HUES48 (cell line): ENCODE data around the gene BLID.

Experiments
- H3K27ac ChIP-seq: one replicate; pipeline ENCODE4 v1.7.0; 2013; ENCODE audit warnings: low read depth, low read length, inconsistent platforms
- H3K27me3 ChIP-seq: 2 replicates; pipeline ENCODE4 v1.6.1; 2013; ENCODE audit warnings: mild to moderate bottlenecking, low read length; ENCODE audit not compliant: control insufficient read depth, insufficient read depth
- H3K36me3 ChIP-seq: 2 replicates; pipeline ENCODE4 v1.6.1; 2013; ENCODE audit warnings: low read length; ENCODE audit not compliant: control insufficient read depth, insufficient read depth
- H3K4me1 ChIP-seq: 2 replicates; pipeline ENCODE4 v1.6.1; 2013; ENCODE audit warnings: mild to moderate bottlenecking, low read length; ENCODE audit not compliant: control insufficient read depth, insufficient read depth
- H3K4me3 ChIP-seq: 2 replicates; pipeline ENCODE4 v1.5.1; 2013; ENCODE audit warnings: mild to moderate bottlenecking, low read depth, low read length
- H3K9ac ChIP-seq: 2 replicates; pipeline ENCODE4 v1.6.1; 2013; ENCODE audit warnings: mild to moderate bottlenecking, low read depth, low read length, moderate library complexity
- H3K9me3 ChIP-seq: 2 replicates; pipeline ENCODE4 v1.6.1; 2013; ENCODE audit warnings: low read length; ENCODE audit not compliant: control insufficient read depth, insufficient read depth

The BLID gene

GRCh38 chr11:122103726-122104125 is 12.3 kb downstream of the BLID start:
- Histone ChIP-seq H3K9me3 (no peaks in the 10 kb centered on the region), H3K27me3 (peaks cover 25% of the 10 kb centered on the region), H3K9ac (no peak overlapping the region), H3K36me3 (no peaks in the 10 kb centered on the region), H3K4me3 (no peak overlapping the region), H3K4me1 (peaks cover 30% of the 10 kb centered on the region), H3K27ac (no peak overlapping the region)

GRCh38 chr11:122103321-122103720 is 12.7 kb downstream of the BLID start:
- H3K9me3 ChIP-seq: no peaks in the 10 kb centered on the region
- peaks cover 30% of the 10 kb centered on the region for H3K4me1 ChIP-seq
- no peak overlapping the region for H3K27ac ChIP-seq
- H3K4me3 ChIP-seq: no peak overlapping the region
- no peaks in the 10 kb centered on the region for H3K36me3 ChIP-seq
- H3K27me3 ChIP-seq: peaks cover 29% of the 10 kb centered on the region
- no peak overlapping the region for H3K9ac ChIP-seq

GRCh38 chr11:122102426-122102825 is 13.6 kb downstream of the BLID start:
- Histone ChIP-seq H3K4me1 (peaks cover 34% of the 10 kb centered on the region), H3K4me3 (no peak overlapping the region), H3K27ac (no peak overlapping the region), H3K9ac (no peak overlapping the region), H3K9me3 (no peaks in the 10 kb centered on the region), H3K36me3 (no peaks in the 10 kb centered on the region), H3K27me3 (peaks cover 30% of the 10 kb centered on the region)

- no peak overlapping the region for H3K9ac ChIP-seq
- peaks cover 41% of the 10 kb centered on the region for H3K4me1 ChIP-seq
- peaks cover 30% of the 10 kb centered on the region for H3K27me3 ChIP-seq
- peak overlapping the region; percentile 21 for H3K27ac ChIP-seq
- no peaks in the 10 kb centered on the region for H3K9me3 ChIP-seq
- peak overlapping the region; percentile 66 for H3K4me3 ChIP-seq
- no peaks in the 10 kb centered on the region for H3K36me3 ChIP-seq
Observed at GRCh38 chr11:122101625-122102291, 14.3 kb downstream of the BLID start.

GRCh38 chr11:122100756-122101080 is 15.3 kb downstream of the BLID start:
- Histone ChIP-seq H3K4me1 (peaks cover 41% of the 10 kb centered on the region), H3K27me3 (peaks cover 30% of the 10 kb centered on the region), H3K4me3 (peak overlapping the region; percentile 66), H3K36me3 (no peaks in the 10 kb centered on the region), H3K9me3 (no peaks in the 10 kb centered on the region), H3K9ac (no peak overlapping the region), H3K27ac (no peak overlapping the region)

- H3K9me3 ChIP-seq: no peaks in the 10 kb centered on the region
- no peak overlapping the region for H3K27ac ChIP-seq
- peak overlapping the region; percentile 31; the same call in 1 of the 2 replicates for H3K9ac ChIP-seq
- H3K4me1 ChIP-seq: peaks cover 41% of the 10 kb centered on the region
- H3K36me3 ChIP-seq: no peaks in the 10 kb centered on the region
- H3K27me3 ChIP-seq: peaks cover 30% of the 10 kb centered on the region
- peak overlapping the region; percentile 66 for H3K4me3 ChIP-seq
Observed at GRCh38 chr11:122100037-122100755, 15.8 kb downstream of the BLID start.

- Histone ChIP-seq H3K27me3 (peaks cover 30% of the 10 kb centered on the region), H3K36me3 (no peaks in the 10 kb centered on the region), H3K9ac (peak overlapping the region; percentile 14; the same call in 1 of the 2 replicates), H3K9me3 (no peaks in the 10 kb centered on the region), H3K4me3 (peak overlapping the region; percentile 66), H3K4me1 (peaks cover 41% of the 10 kb centered on the region), H3K27ac (no peak overlapping the region)
Observed at GRCh38 chr11:122099374-122100036, 16.5 kb downstream of the BLID start.

GRCh38 chr11:122098261-122098980 is 17.6 kb downstream of the BLID start:
- Histone ChIP-seq H3K9ac (peak overlapping the region; percentile 16; the same call in 1 of the 2 replicates), H3K4me3 (peak overlapping the region; percentile 7; the same call in 1 of the 2 replicates), H3K4me1 (peaks cover 41% of the 10 kb centered on the region), H3K36me3 (no peaks in the 10 kb centered on the region), H3K9me3 (no peaks in the 10 kb centered on the region), H3K27ac (no peak overlapping the region), H3K27me3 (peaks cover 30% of the 10 kb centered on the region)

- no peaks in the 10 kb centered on the region for H3K36me3 ChIP-seq
- H3K9ac ChIP-seq: no peak overlapping the region
- no peaks in the 10 kb centered on the region for H3K9me3 ChIP-seq
- peak overlapping the region; percentile 14; the same call in 1 of the 2 replicates for H3K4me3 ChIP-seq
- peak overlapping the region; percentile 16 for H3K27ac ChIP-seq
- peaks cover 30% of the 10 kb centered on the region for H3K27me3 ChIP-seq
- peaks cover 39% of the 10 kb centered on the region for H3K4me1 ChIP-seq
Observed at GRCh38 chr11:122097419-122098001, 18.5 kb downstream of the BLID start.

- peaks cover 30% of the 10 kb centered on the region for H3K4me1 ChIP-seq
- no peak overlapping the region for H3K9ac ChIP-seq
- no peaks in the 10 kb centered on the region for H3K9me3 ChIP-seq
- H3K27ac ChIP-seq: no peak overlapping the region
- H3K4me3 ChIP-seq: no peak overlapping the region; the same call in 1 of the 2 replicates
- H3K27me3 ChIP-seq: peaks cover 30% of the 10 kb centered on the region
- H3K36me3 ChIP-seq: no peaks in the 10 kb centered on the region
Observed at GRCh38 chr11:122096272-122097112, 19.5 kb downstream of the BLID start.
